HepG2 (cell line): ENCODE data around the gene EIF4G3. TPM values are rescaled to one million over a fixed set of nuclear protein-coding genes. Genes with fewer than 3 reads are reported as not detected.

Source experiments
- ATAC-seq: fragments of 200-7000 bp; cut with Tn5 transposase; 3 replicates; pipeline ENCODE4 v1.9.1; 2020; ENCODE audit warnings: mild to moderate bottlenecking, moderate library complexity
- BruUV-seq: library from RNA; stranded (reverse); fragments of 400-500 nt; replicated peaks from 2 replicates; lab custom pipeline; 2021; lab: Mats Ljungman, UMichigan
- CTCF ChIA-PET: fragments of 300-600 bp; formaldehyde crosslinking; extraction: SDS; loops from one replicate; lab custom pipeline; 2021; ENCODE audit warnings: low total read pairs, inconsistent platforms, low intra/inter-chr PET ratio; lab: Yijun Ruan, JAX
- POLR2A ChIA-PET: fragments of 350-600 bp; sonication (Branson Sonifier 250); formaldehyde crosslinking; loops from one replicate; lab custom pipeline; 2020; ENCODE audit warnings: antibody characterized with exemption, inconsistent platforms; lab: Yijun Ruan, JAX
- DNase-seq: peaks from one replicate; pipeline ENCODE4 v3.0.0-alpha.2; 2015; ENCODE audit warnings: low spot score
- FAIRE-seq: peaks from 3 replicates; lab custom pipeline; 2011; peaks lifted over from hg19 to GRCh38; lab: Jason Lieb, UNC
- H2AFZ ChIP-seq: one replicate; pipeline ENCODE4 v1.6.1; 2011; ENCODE audit warnings: low read length, inconsistent platforms
- H3K27ac ChIP-seq: fragments of 300-600 bp; 3 replicates; pipeline ENCODE4 v1.8.0; 2011; ENCODE audit warnings: mixed run types, mild to moderate bottlenecking, mixed read lengths, low read length, inconsistent platforms; ENCODE audit not compliant: insufficient read depth; ENCODE audit errors: extremely low read length
- H3K27me3 ChIP-seq, 2 experiments: fragments of 200-600 bp in 1 of 2; 2 replicates in 1 of 2; 3 replicates in 1 of 2; pipeline versions ENCODE4 v1.6.0 to v1.8.0; 2011; ENCODE audit warnings: low read length in 2 of 2, mild to moderate bottlenecking in 2 of 2, moderate library complexity in 2 of 2, inconsistent platforms in 1 of 2; ENCODE audit not compliant: insufficient read depth in 2 of 2, control insufficient read depth in 1 of 2
- H3K36me3 ChIP-seq, 2 experiments: fragments of 200-600 bp in 1 of 2; replicated peaks in 1 of 2; 2 replicates in 1 of 2; 3 replicates in 1 of 2; pipeline versions ENCODE4 v1.5.1 to v1.8.0; 2011; ENCODE audit warnings: low read length in 2 of 2, inconsistent platforms in 1 of 2; ENCODE audit not compliant: insufficient read depth in 2 of 2, control insufficient read depth in 1 of 2
- H3K4me1 ChIP-seq: 2 replicates; pipeline ENCODE4 v1.5.1; 2012; ENCODE audit warnings: low read length, inconsistent platforms; ENCODE audit not compliant: insufficient read depth
- H3K4me2 ChIP-seq: 2 replicates; pipeline ENCODE4 v1.6.0; 2011; ENCODE audit warnings: low read depth, low read length, inconsistent platforms
- H3K4me3 ChIP-seq, 3 experiments: fragments of 200-600 bp in 1 of 3; sonication (generic), shearing (Covaris generic) in 1 of 3; replicated peaks in 1 of 3; 2 replicates each; pipeline ENCODE4 v1.5.1; 2011 to 2016; ENCODE audit warnings: low read length in 3 of 3, inconsistent platforms in 2 of 3, low read depth in 2 of 3, mild to moderate bottlenecking in 2 of 3, control low read depth in 1 of 3, mixed read lengths in 1 of 3; ENCODE audit not compliant: insufficient read depth in 1 of 3
- H3K79me2 ChIP-seq: one replicate; pipeline ENCODE4 v1.6.1; 2011; ENCODE audit warnings: low read length, inconsistent platforms; ENCODE audit not compliant: insufficient read depth
- H3K9ac ChIP-seq: 2 replicates; pipeline ENCODE4 v1.6.0; 2011; ENCODE audit warnings: mild to moderate bottlenecking, low read depth, low read length, inconsistent platforms; ENCODE audit not compliant: insufficient read depth
- H3K9me3 ChIP-seq: 2 replicates; pipeline ENCODE4 v1.5.1; 2012; ENCODE audit warnings: mild to moderate bottlenecking, low read length
- H4K20me1 ChIP-seq: 2 replicates; pipeline ENCODE4 v1.6.0; 2011; ENCODE audit warnings: inconsistent platforms, mild to moderate bottlenecking, low read length, moderate library complexity; ENCODE audit not compliant: insufficient read depth
- BORCS8-MEF2B ChIP-seq: sonication (generic); formaldehyde crosslinking; IDR thresholded peaks from 2 replicates; pipeline ENCODE4 v1.8.0; 2022; ENCODE audit warnings: mild to moderate bottlenecking, missing genetic modification reagents
- CEBPB ChIP-seq: IDR thresholded peaks from 2 replicates; pipeline ENCODE4 v1.6.1; 2011; ENCODE audit warnings: low read depth, low read length, improper control_type of control experiment, borderline replicate concordance
- RBM39 ChIP-seq: fragments of 200-400 bp; formaldehyde crosslinking; IDR thresholded peaks from one replicate; pipeline ENCODE4 v1.6.1; 2018; ENCODE audit warnings: antibody characterized with exemption, mild to moderate bottlenecking, low read depth, low read length; ENCODE audit not compliant: poor library complexity, severe bottlenecking
- RERE ChIP-seq: IDR thresholded peaks from 2 replicates; pipeline ENCODE4 v1.6.1; 2016; ENCODE audit warnings: low read depth, missing genetic modification reagents, missing compliant biosample characterization
- ZC3H4 ChIP-seq: sonication (generic); formaldehyde crosslinking; IDR thresholded peaks from 2 replicates; pipeline ENCODE4 v1.4.0; 2020; ENCODE audit warnings: missing genetic modification reagents, borderline replicate concordance
- ZNF121 ChIP-seq: sonication (generic); formaldehyde crosslinking; IDR thresholded peaks from 2 replicates; pipeline ENCODE4 v1.5.0; 2020; ENCODE audit warnings: mild to moderate bottlenecking, missing genetic modification reagents
- ZNF383 ChIP-seq: sonication (generic); formaldehyde crosslinking; IDR thresholded peaks from 2 replicates; pipeline ENCODE4 v1.4.0; 2020; ENCODE audit warnings: missing genetic modification reagents, mild to moderate bottlenecking, borderline replicate concordance
- ZNF652 ChIP-seq: IDR thresholded peaks from 2 replicates; pipeline ENCODE4 v1.6.1; 2016; ENCODE audit warnings: low read depth, borderline replicate concordance
- ZNF879 ChIP-seq: sonication (generic); formaldehyde crosslinking; IDR thresholded peaks from 2 replicates; pipeline ENCODE4 v1.8.1; 2023; ENCODE audit warnings: missing genetic modification reagents
- WGBS: methylation state at CpG from one replicate; pipeline ENCODE4 v1.1.6; 2017; ENCODE audit warnings: low lambda C conversion rate; 5-methylcytosine and 5-hydroxymethylcytosine counted together
- in situ Hi-C: cut with HindIII; loops from 2 replicates; pipeline ENCODE4 v1.10.0; 2017; ENCODE audit warnings: low pct_unique_long_range_greater_than_20kb; ENCODE audit not compliant: extremely low pct_ligation_motif_present
- intact Hi-C: fragments of 100-400 bp; cut with micrococcal nuclease; formaldehyde crosslinking; loops from one replicate; pipeline ENCODE4 v1.10.0; 2022; ENCODE audit not compliant: unreplicated experiment
- polyA plus RNA-seq, 8 experiments: library from polyadenylated mRNA; depleted of rRNA in 3 of 8; stranded (reverse) in 7 of 8; unstranded in 1 of 8; fragments of >200 nt; fragmentation: Illumina TruSeq in 4 of 8; extraction: Trizol in 4 of 8; gene quantifications; 2 replicates each; pipeline versions ENCODE4 v1.2.1 to v1.2.3, GENCODE V29; 2011 to 2016; ENCODE audit warnings: low read depth in 4 of 8, missing spikeins in 1 of 8, mixed read lengths in 1 of 8; ENCODE audit not compliant: insufficient read depth in 1 of 8
- total RNA-seq, 5 experiments: library from RNA; depleted of rRNA; stranded (reverse); fragments of >200 nt; fragmentation: Illumina TruSeq; extraction: Trizol; gene quantifications; 2 replicates each; pipeline ENCODE4 v1.2.3, GENCODE V29; 2016; ENCODE audit warnings: low read depth in 1 of 5

The EIF4G3 gene
- total and polyA plus RNA-seq, 2 of the 13 experiments (the other 11 are each of a cell fraction or from before 2014, with no cell fraction given): 22.2 to 27.6 TPM

GRCh38 chr1:20837554-20838192 is 339.0 kb downstream of the EIF4G3 start:
- Histone ChIP-seq H3K27ac (no peak overlapping the region), H3K4me2 (no peak overlapping the region), H3K4me3 (no peak overlapping the region), H3K27me3 (no peaks in the 10 kb centered on the region), H2AFZ (no peak overlapping the region), H3K9me3 (no peaks in the 10 kb centered on the region), H3K4me1 (no peaks in the 10 kb centered on the region), H3K9ac (no peak overlapping the region), H4K20me1 (no peaks in the 10 kb centered on the region), H3K79me2 (no peaks in the 10 kb centered on the region), H3K36me3 (peaks cover 1 to 4% of the 10 kb centered on the region in 2 experiments; a peak in 1 of 5 replicates)
- DNase-seq (no peak), ATAC-seq (no peak), FAIRE-seq (no peak)
- intact Hi-C loops: no loop called here
- ChIA-PET POLR2A (no interaction called here), CTCF (no interaction called here)
- no peak for TF ChIP-seq ZNF652 (CRISPR knock-in tag)
- TF ChIP-seq CEBPB: 0 out of 2 replicates have a peak, but pooled peaks have one; percentile 30
- TF ChIP-seq ZNF383 (CRISPR knock-in tag): no peak
- TF ChIP-seq BORCS8-MEF2B (CRISPR knock-in tag): no peak
- 100% methylated on average over 4 of the region's 4 CpGs for WGBS
- in situ Hi-C loops: no loop called here
- no TSS peak for BruUV-seq

GRCh38 chr1:20836230-20836629 is 340.5 kb downstream of the EIF4G3 start:
- FAIRE-seq: no peak
- 95% methylated on average over 4 of the region's 4 CpGs for WGBS
- ChIA-PET CTCF (no interaction called here), POLR2A (no interaction called here)
- DNase-seq: no peak
- Histone ChIP-seq H3K9me3 (no peaks in the 10 kb centered on the region), H3K36me3 (peaks cover 1 to 4% of the 10 kb centered on the region in 2 experiments; a peak in 1 of 5 replicates), H3K27ac (no peak overlapping the region), H3K4me3 (no peak overlapping the region), H3K27me3 (no peaks in the 10 kb centered on the region), H2AFZ (no peak overlapping the region), H4K20me1 (no peaks in the 10 kb centered on the region), H3K79me2 (no peaks in the 10 kb centered on the region), H3K4me2 (no peak overlapping the region), H3K4me1 (no peaks in the 10 kb centered on the region), H3K9ac (no peak overlapping the region)
- intact Hi-C loops: no loop called here
- no peak for ATAC-seq
- in situ Hi-C loops: no loop called here
- no TSS peak for BruUV-seq
- TF ChIP-seq ZNF121 (CRISPR knock-in tag) (peak; percentile 77), ZNF879 (CRISPR knock-in tag) (no peak), RBM39 (no peak), RERE (no peak), ZC3H4 (CRISPR knock-in tag) (no peak)
